K562 (cell line): ENCODE measurements around the gene GPNMB. TPM values are rescaled to one million over a fixed set of nuclear protein-coding genes. Genes with fewer than 3 reads are reported as not detected.
A peak's percentile ranks its signal among the peaks of the same experiment; 100 is the strongest.

Experiments
- BMI1 ChIP-seq: fragments of 150-350 bp; IDR thresholded peaks from 2 replicates; pipeline ENCODE4 v1.6.1; 2014; ENCODE audit warnings: low read length
- CEBPB ChIP-seq: fragments of 450-650 bp; IDR thresholded peaks from 2 replicates; pipeline ENCODE4 v1.6.1; 2016; ENCODE audit warnings: missing genetic modification characterization, missing compliant biosample characterization
- CHD2 ChIP-seq: IDR thresholded peaks from 2 replicates; pipeline ENCODE4 v1.6.1; 2011; ENCODE audit warnings: low read depth, low read length
- HDAC8 ChIP-seq: fragments of 450-650 bp; IDR thresholded peaks from 2 replicates; pipeline ENCODE4 v1.6.1; 2016; ENCODE audit warnings: mild to moderate bottlenecking, missing genetic modification characterization, moderate library complexity, missing compliant biosample characterization
- KLF6 ChIP-seq: fragments of 250-450 bp; sonication (Bioruptor Pico); IDR thresholded peaks from 2 replicates; pipeline ENCODE4 v1.4.0; 2020; ENCODE audit warnings: mild to moderate bottlenecking, moderate library complexity, borderline replicate concordance
- MAZ ChIP-seq, 2 experiments: fragments of 450-650 bp in 1 of 2; sonication (generic) in 1 of 2; formaldehyde crosslinking; IDR thresholded peaks in 1 of 2; conservative IDR thresholded peaks in 1 of 2; 2 replicates each; pipeline versions ENCODE4 v1.4.0 to v1.5.0; 2020; ENCODE audit warnings: mild to moderate bottlenecking in 1 of 2, missing genetic modification reagents in 1 of 2
- NFXL1 ChIP-seq: fragments of 450-650 bp; formaldehyde crosslinking; IDR thresholded peaks from 2 replicates; pipeline ENCODE4 v1.4.0; 2021; ENCODE audit warnings: mild to moderate bottlenecking
- PURB ChIP-seq: sonication (generic); formaldehyde crosslinking; IDR thresholded peaks from 2 replicates; pipeline ENCODE4 v1.9.0; 2021; ENCODE audit warnings: low read depth, mild to moderate bottlenecking, missing genetic modification reagents
- RCOR1 ChIP-seq, 2 experiments: IDR thresholded peaks; 2 replicates each; pipeline ENCODE4 v1.6.1; 2012; ENCODE audit warnings: low read depth in 2 of 2, low read length in 2 of 2, borderline replicate concordance in 1 of 2, improper control_type of control experiment in 1 of 2
- TAF1 ChIP-seq: IDR thresholded peaks from 2 replicates; pipeline ENCODE4 v1.6.1; 2011; ENCODE audit warnings: mild to moderate bottlenecking, low read length, moderate library complexity; ENCODE audit not compliant: insufficient read depth, control insufficient read depth, severe bottlenecking; ENCODE audit errors: extremely low read depth
- TEAD4 ChIP-seq, 2 experiments: sonication (generic) in 1 of 2; formaldehyde crosslinking in 1 of 2; IDR thresholded peaks; 2 replicates each; pipeline versions ENCODE4 v1.6.1 to v1.8.0; 2012 to 2022; ENCODE audit warnings: borderline replicate concordance in 1 of 2, inconsistent platforms in 1 of 2, low read length in 1 of 2, mild to moderate bottlenecking in 1 of 2, missing genetic modification reagents in 1 of 2
- ZFPM2 ChIP-seq: fragments of 250-450 bp; sonication (Bioruptor Pico); IDR thresholded peaks from 2 replicates; pipeline ENCODE4 v1.5.1; 2022; ENCODE audit warnings: mild to moderate bottlenecking
- ZNF584 ChIP-seq: fragments of 200-800 bp; sonication (Bioruptor generic); IDR thresholded peaks from 2 replicates; pipeline ENCODE4 v1.6.1; 2016; ENCODE audit warnings: low read depth, mild to moderate bottlenecking, missing genetic modification characterization, missing compliant biosample characterization
- polyA plus RNA-seq, 8 experiments: library from polyadenylated mRNA; depleted of rRNA in 4 of 8; stranded (reverse) in 5 of 8; unstranded in 3 of 8; fragments of >200 nt; fragmentation: Nextera tagmentation in 2 of 8; fragmentation: Illumina TruSeq in 1 of 8; extraction: Ambion mirVana in 2 of 8; extraction: Trizol in 1 of 8; gene quantifications; 2 replicates each; pipeline versions ENCODE4 v1.2.1 to v1.2.3, GENCODE V29; 2011 to 2014; ENCODE audit warnings: inconsistent platforms in 1 of 8, missing spikeins in 1 of 8
- total RNA-seq, 7 experiments: library from RNA; depleted of rRNA in 6 of 7; stranded (reverse); fragments of >200 nt in 6 of 7; fragmentation: Illumina TruSeq in 2 of 7; extraction: Trizol in 2 of 7; gene quantifications; 2 replicates each; pipeline versions ENCODE4 v1.2.1 to v1.2.3, GENCODE V29; 2011 to 2021; ENCODE audit warnings: low replicate concordance in 1 of 7
- TF ChIP-seq, protein P1 (sequence below), 2 experiments: fragments of 150-350 bp in 1 of 2; IDR thresholded peaks; 2 replicates each; pipeline ENCODE4 v1.6.1; 2012 to 2016; ENCODE audit warnings: low read depth in 2 of 2, low read length in 2 of 2, mild to moderate bottlenecking in 1 of 2, moderate library complexity in 1 of 2
- TF ChIP-seq, protein P2 (sequence below): fragments of 450-650 bp; formaldehyde crosslinking; IDR thresholded peaks from 2 replicates; pipeline ENCODE4 v1.4.0; 2020; ENCODE audit warnings: mild to moderate bottlenecking, moderate library complexity
- TF ChIP-seq, protein P3 (sequence below): conservative IDR thresholded peaks from 2 replicates; pipeline ENCODE4 v1.6.1; 2011; ENCODE audit warnings: low read depth, mild to moderate bottlenecking, low read length; ENCODE audit not compliant: control insufficient read depth
- TF ChIP-seq, protein P4 (sequence below): fragments of 450-650 bp; conservative IDR thresholded peaks from 2 replicates; pipeline ENCODE4 v1.6.1; 2016; ENCODE audit warnings: missing genetic modification characterization, low read depth, mild to moderate bottlenecking, missing compliant biosample characterization, moderate library complexity
- TF ChIP-seq, protein P5 (sequence below): sonication (generic); formaldehyde crosslinking; IDR thresholded peaks from 2 replicates; pipeline ENCODE4 v1.5.0; 2020; ENCODE audit warnings: missing genetic modification reagents

The GPNMB gene
- total and polyA plus RNA-seq, 9 of the 15 experiments (the other 6 are each of a cell fraction or from before 2014, with no cell fraction given) = 0.15 to 0.72 (median 0.33) TPM

DNA sequence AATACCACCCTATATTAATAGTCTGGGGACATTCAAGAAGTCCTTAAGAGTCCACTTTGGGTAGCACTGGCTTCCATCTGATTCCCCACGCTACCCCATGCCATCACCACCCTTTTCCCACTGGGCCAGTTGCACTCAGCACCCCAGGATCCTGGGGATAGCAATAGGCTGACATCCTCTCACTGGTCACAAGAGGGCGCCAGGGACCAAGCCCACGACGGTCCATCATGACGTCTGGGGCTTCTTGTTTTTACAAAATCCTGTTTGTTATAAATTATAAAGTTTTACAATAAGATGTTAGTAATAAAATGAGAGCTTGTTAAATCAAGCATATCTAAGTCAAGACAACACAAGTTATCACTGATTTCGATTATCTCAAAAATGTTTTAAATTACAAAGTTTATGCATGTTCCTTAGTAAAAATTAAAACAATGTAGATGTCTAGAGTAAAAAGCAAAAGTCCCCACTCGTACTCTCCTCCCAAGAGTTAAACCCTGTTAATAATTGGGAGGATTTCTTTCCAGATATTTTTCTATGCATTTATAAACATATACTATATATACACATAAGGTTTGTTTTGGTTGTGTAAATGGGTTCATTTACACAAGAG lies 15.4 kb downstream of the GPNMB start (continued):
- TF ChIP-seq CHD2 (no peak), KLF6 (no peak), PURB (CRISPR knock-in tag) (no peak), TAF1 (no peak), TEAD4 (IDR thresholded peaks at IDR 0.05; ENCODE audit: low read length) (0 out of 2 replicates have a peak, but pooled peaks have one; percentile 12), TEAD4 (CRISPR knock-in tag; IDR thresholded peaks at IDR 0.05; ENCODE audit: borderline replicate concordance) (no peak), CEBPB (tag) (no peak), MAZ (CRISPR knock-in tag; conservative IDR thresholded peaks at IDR 0.05 in 1 of 2, IDR thresholded peaks at IDR 0.05 in 1 of 2) (no peak), HDAC8 (tag) (no peak), BMI1 (no peak), NFXL1 (CRISPR knock-in tag) (no peak), RCOR1 (IDR thresholded peaks at IDR 0.05; ENCODE audit: borderline replicate concordance in 1 of 2, low read depth in 2 of 2, low read length in 2 of 2) (peak in 1 of 2 experiments; percentile 51; a peak in 1 of 4 replicates), ZFPM2 (CRISPR knock-in tag) (no peak), ZNF584 (CRISPR knock-in tag) (no peak)
- TF ChIP-seq, protein P1, sequence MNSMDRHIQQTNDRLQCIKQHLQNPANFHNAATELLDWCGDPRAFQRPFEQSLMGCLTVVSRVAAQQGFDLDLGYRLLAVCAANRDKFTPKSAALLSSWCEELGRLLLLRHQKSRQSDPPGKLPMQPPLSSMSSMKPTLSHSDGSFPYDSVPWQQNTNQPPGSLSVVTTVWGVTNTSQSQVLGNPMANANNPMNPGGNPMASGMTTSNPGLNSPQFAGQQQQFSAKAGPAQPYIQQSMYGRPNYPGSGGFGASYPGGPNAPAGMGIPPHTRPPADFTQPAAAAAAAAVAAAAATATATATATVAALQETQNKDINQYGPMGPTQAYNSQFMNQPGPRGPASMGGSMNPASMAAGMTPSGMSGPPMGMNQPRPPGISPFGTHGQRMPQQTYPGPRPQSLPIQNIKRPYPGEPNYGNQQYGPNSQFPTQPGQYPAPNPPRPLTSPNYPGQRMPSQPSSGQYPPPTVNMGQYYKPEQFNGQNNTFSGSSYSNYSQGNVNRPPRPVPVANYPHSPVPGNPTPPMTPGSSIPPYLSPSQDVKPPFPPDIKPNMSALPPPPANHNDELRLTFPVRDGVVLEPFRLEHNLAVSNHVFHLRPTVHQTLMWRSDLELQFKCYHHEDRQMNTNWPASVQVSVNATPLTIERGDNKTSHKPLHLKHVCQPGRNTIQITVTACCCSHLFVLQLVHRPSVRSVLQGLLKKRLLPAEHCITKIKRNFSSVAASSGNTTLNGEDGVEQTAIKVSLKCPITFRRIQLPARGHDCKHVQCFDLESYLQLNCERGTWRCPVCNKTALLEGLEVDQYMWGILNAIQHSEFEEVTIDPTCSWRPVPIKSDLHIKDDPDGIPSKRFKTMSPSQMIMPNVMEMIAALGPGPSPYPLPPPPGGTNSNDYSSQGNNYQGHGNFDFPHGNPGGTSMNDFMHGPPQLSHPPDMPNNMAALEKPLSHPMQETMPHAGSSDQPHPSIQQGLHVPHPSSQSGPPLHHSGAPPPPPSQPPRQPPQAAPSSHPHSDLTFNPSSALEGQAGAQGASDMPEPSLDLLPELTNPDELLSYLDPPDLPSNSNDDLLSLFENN (IDR thresholded peaks at IDR 0.05; ENCODE audit: low read depth in 2 of 2, low read length in 2 of 2) = no peak
- TF ChIP-seq, protein P2, sequence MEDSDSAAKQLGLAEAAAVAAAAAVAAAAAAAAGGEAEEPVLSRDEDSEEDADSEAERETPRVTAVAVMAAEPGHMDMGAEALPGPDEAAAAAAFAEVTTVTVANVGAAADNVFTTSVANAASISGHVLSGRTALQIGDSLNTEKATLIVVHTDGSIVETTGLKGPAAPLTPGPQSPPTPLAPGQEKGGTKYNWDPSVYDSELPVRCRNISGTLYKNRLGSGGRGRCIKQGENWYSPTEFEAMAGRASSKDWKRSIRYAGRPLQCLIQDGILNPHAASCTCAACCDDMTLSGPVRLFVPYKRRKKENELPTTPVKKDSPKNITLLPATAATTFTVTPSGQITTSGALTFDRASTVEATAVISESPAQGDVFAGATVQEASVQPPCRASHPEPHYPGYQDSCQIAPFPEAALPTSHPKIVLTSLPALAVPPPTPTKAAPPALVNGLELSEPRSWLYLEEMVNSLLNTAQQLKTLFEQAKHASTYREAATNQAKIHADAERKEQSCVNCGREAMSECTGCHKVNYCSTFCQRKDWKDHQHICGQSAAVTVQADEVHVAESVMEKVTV = peak; percentile 62
- TF ChIP-seq, protein P3, sequence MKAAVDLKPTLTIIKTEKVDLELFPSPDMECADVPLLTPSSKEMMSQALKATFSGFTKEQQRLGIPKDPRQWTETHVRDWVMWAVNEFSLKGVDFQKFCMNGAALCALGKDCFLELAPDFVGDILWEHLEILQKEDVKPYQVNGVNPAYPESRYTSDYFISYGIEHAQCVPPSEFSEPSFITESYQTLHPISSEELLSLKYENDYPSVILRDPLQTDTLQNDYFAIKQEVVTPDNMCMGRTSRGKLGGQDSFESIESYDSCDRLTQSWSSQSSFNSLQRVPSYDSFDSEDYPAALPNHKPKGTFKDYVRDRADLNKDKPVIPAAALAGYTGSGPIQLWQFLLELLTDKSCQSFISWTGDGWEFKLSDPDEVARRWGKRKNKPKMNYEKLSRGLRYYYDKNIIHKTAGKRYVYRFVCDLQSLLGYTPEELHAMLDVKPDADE = no peak
- TF ChIP-seq, protein P4, sequence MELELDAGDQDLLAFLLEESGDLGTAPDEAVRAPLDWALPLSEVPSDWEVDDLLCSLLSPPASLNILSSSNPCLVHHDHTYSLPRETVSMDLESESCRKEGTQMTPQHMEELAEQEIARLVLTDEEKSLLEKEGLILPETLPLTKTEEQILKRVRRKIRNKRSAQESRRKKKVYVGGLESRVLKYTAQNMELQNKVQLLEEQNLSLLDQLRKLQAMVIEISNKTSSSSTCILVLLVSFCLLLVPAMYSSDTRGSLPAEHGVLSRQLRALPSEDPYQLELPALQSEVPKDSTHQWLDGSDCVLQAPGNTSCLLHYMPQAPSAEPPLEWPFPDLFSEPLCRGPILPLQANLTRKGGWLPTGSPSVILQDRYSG = no peak
- TF ChIP-seq, protein P5, sequence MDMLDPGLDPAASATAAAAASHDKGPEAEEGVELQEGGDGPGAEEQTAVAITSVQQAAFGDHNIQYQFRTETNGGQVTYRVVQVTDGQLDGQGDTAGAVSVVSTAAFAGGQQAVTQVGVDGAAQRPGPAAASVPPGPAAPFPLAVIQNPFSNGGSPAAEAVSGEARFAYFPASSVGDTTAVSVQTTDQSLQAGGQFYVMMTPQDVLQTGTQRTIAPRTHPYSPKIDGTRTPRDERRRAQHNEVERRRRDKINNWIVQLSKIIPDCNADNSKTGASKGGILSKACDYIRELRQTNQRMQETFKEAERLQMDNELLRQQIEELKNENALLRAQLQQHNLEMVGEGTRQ (CRISPR knock-in tag) = no peak
